Thyroid gland (tissue), 4 donors: ENCODE data around the gene TAS1R2.

Source experiments
- CTCF ChIP-seq, 6 experiments: fragments of 200-600 bp in 3 of 6; fragments of 450-650 bp in 3 of 6; sonication (generic) in 3 of 6; IDR thresholded peaks; one replicate each; pipeline ENCODE4 v1.5.1; 2016 to 2019; ENCODE audit warnings: antibody characterized with exemption in 6 of 6, mild to moderate bottlenecking in 2 of 6, inconsistent platforms in 1 of 6, moderate library complexity in 1 of 6
- POLR2A ChIP-seq, 2 donors: fragments of 450-650 bp; IDR thresholded peaks; one replicate each; pipeline ENCODE4 v1.6.1; 2017; ENCODE audit warnings: antibody characterized with exemption in 2 of 2, mild to moderate bottlenecking in 2 of 2, moderate library complexity in 1 of 2

- no peak for TF ChIP-seq CTCF (IDR thresholded peaks at IDR 0.05)
- no peak for TF ChIP-seq POLR2A (IDR thresholded peaks at IDR 0.05)
Measured at GRCh38 chr1:18808550-18808949, 50.9 kb downstream of the TAS1R2 start.
